LoVo (cell line): ENCODE data around the gene TLCD2.
"Not testable (repeated sequence)": the region's sequence is repeated elsewhere in the genome, so short reads cannot be mapped to it uniquely, and the experiment has no call there.

Experiments
- DNase-seq: peaks from one replicate; pipeline ENCODE4 v3.0.0-alpha.2; 2016; ENCODE audit warnings: low spot score

TLCD2 gene, protein sequence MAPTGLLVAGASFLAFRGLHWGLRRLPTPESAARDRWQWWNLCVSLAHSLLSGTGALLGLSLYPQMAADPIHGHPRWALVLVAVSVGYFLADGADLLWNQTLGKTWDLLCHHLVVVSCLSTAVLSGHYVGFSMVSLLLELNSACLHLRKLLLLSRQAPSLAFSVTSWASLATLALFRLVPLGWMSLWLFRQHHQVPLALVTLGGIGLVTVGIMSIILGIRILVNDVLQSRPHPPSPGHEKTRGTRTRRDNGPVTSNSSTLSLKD

DNA sequence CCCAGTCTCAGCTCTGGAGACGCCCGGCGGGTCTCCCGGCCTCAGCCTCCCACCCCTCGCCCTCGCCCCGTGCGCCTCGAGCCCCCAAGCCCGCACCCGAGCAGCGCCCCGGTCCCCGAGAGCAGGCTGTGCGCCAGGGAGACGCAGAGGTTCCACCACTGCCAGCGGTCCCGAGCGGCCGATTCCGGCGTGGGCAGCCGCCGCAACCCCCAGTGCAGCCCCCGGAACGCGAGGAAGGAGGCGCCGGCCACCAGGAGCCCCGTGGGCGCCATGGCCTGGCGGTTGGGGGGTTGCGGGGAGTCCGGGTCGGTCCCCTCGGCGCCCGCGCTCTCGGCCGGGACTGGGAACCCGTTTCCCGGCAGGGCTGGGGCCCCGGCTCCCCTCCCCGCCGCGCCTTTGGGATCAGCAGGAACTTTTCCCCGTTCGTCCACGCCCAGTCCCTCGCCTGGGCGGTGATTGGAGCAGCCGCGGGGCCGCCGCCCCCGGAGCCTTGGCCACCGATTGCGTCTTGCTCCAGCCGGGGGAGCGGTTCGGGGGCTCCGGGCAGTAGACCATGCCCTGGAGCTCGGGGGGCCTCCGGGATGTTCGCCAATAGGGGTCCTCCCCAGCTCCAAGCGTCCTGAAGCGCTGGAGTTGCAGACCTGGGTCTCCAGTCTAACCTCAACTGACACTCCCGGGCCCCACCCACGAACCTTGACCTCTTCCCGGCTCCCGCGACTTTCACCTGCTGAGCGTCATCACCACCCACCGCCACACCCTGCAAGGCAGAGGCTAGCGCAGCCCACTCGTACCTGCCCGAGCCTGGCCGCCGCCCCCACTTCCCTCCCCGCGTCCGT, at the start of gene TLCD2:
TLCD2 (minus strand) TSS at position 407 of the 836 bp plus-strand sequence; CDS start at position 272, 135 bp downstream.
- DNase-seq = peak; percentile 84

DNA sequence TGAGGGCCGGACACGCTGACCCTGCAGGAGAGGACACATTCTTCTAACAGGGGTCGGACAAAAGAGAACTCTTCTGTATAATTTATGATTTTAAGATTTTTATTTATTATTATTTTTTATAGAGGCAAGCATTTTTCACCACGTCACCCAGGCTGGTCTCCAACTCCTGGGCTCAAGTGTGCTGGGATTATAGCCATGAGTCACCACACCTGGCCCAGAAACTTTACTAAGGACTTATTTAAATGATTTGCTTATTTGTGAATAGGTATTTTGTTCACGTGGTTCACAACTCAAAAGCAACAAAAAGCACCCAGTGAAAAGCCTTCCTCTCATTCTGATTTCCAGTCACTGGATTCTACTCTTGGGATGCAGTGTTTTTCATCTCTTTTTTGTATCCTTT, 49.4 kb upstream of the TLCD2 start:
- no peak for DNase-seq

DNA sequence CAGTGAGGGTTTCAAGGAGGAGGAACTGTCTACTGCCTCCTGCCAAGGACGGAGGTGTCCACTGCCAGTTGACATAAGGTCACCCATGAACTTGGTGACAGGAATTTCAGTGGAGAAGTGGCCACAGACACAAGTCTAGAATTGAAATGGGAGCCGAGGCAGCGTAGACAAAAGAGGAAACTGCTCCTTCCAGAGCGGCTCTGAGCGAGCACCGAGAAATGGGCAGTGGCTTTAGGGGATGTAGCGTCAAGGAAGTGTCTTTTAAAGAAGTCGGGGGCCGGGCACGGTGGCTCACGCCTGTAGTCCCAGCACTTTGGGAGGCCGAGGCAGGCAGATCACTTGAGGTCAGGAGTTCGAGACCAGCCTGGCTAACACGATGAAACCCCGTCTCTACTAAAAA, 48.6 kb upstream of the TLCD2 start:
- no peak for DNase-seq

DNA sequence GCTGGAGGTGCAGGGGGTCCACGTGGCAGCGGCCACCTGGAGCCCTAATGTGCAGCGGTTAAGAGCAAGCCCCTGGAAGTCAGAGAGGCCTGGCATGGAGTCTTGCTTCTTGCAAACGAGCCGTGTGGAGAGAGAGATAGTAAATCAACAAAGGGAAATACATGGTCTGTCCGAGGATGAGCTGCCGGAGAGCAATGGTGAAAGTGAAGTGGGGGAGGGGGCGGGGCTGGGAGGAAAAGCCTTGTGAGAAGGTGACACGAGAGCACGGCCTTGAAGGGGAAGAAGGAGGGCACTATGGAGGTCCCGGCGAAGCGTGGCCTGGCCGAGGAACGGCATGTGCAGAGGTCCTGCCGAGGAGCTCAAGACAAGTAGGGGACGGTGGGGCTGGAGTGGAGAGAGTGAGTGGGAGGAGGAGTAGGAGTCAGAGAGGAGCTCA, 45.7 kb upstream of the TLCD2 start:
- no peak for DNase-seq

DNA sequence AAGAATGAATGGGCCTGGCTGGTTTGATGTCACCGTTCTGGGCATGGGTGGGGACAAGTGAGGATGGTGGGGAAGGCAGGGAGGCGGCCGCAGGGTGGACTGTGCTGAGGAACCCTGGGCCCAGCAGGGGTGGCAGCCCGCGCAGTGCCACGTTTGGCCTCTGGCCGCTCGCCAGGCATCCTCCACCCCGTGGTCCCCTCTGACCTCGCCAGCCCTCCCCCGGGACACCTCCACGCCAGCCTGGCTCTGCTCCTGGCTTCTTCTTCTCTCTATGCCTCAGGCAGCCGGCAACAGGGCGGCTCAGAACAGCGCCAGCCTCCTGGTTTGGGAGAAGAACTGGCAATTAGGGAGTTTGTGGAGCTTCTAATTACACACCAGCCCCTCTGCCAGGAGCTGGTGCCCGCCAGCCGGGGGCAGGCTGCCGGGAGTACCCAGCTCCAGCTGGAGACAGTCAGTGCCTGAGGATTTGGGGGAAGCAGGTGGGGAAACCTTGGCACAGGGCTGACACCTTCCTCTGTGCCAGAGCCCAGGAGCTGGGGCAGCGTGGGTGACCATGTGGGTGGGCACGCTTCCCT, 45.2 kb upstream of the TLCD2 start:
- DNase-seq = no peak

DNA sequence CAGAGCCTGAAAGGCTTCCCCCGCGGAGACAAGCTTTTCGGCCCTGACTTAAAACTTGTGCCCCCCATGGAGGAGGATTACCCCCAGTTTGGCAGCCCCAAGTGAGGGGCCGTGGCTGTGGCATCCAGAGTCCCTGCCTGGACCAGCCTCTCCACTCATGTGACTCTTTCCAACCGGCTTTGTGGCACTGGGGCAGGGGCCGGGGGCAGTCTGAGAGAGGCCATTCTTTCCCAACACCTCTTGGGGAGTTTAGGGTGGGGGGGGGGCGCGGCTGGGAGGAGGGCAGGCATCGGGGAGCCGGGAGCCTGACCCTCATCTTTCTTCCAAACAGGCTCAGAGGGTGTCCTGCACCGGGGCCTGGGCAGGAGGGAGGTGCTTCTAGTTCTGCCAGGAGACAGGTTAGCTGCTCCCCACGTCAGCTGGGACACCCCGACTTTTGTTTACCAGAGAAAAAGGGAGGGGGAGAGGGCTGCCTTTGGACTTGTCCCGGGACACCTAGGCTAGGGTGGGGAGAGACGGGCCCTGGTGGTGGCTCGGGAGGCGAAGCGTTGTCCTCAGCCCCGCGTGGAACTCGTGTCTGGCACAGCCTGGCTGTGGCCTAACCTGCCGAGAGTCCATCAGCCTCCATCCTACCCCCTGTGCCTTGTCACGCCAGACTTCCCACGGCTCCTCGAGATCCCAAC, 44.4 kb upstream of the TLCD2 start:
- DNase-seq = no peak

DNA sequence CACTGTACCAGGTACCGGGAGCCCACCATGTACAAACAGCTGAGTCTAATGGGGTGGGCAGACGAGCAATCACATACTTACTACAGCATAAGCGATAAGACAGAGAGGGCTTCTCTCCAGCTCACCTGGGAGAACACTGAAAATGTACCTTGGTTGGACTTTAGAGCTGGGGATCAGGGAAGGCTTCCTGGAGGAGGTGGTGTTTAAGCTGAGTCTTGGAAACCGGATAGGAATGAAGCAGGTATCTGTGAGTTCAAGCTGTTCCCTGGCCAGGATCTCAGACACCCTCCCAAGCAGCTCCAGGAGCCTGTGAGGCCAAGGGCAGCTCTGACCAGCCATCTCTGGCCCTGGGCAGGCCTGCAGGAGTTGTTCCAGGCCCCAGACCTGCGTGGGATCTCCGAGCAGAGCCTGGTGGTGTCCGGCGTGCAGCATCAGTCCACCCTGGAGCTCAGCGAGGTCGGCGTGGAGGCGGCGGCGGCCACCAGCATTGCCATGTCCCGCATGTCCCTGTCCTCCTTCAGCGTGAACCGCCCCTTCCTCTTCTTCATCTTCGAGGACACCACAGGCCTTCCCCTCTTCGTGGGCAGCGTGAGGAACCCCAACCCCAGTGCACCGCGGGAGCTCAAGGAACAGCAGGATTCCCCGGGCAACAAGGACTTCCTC, 43.7 kb upstream of the TLCD2 start:
- no peak for DNase-seq

DNA sequence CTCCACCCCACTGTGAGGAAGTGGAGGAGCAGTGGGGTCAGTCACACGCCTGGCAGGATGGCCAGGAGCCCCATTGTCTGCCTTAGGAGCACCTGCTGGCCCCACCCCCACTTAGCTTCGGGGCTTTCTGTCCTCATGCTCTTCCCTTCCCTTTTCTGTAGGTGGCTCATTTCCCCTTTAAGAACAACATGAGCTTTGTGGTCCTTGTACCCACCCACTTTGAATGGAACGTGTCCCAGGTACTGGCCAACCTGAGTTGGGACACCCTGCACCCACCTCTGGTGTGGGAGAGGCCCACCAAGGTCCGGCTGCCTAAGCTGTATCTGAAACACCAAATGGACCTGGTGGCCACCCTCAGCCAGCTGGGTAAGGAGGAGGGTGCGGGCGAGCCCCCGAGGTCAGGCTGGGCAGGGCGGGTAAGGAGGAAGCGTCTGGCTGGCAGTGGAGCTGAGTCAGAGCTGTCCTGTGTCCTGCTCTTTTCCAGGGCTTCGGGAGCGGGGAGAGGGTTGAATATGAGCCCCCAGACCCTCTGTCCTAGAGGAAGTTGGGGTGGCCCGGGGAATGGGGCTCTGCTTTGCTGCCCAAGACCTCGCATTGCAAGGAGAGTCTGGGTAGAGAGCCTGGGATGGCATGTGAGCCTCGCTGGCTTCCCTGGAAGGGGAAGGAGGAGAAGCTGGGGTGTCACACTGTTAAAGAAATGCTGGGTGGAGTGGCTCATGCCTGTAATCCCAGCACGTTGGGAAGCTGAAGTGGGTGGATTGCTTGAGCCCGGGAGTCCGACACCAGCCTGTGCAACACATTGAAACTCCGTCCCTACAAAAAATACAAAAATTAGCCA, 42.5 kb upstream of the TLCD2 start:
- DNase-seq = peak; percentile 5

DNA sequence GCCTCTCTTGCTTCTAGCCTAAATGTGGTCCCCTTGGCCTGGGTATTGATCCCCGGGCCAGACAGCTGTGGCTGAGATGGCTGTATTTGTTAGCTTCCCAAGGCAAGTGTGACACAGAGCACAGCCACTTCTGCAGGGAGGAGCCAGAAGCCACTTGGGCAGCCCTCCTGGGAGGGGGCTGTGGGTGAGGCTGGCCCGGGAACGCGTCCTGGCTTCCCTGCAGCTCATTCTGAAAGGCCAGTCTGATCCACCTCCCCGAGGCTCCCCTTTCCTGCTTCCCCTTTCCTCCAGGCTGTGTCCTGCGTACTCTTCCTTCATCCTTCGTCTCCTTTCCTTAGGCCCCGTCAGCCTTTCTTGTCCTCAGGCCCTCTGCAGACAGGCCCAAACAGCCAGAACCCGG, 40.5 kb upstream of the TLCD2 start:
- no peak for DNase-seq

DNA sequence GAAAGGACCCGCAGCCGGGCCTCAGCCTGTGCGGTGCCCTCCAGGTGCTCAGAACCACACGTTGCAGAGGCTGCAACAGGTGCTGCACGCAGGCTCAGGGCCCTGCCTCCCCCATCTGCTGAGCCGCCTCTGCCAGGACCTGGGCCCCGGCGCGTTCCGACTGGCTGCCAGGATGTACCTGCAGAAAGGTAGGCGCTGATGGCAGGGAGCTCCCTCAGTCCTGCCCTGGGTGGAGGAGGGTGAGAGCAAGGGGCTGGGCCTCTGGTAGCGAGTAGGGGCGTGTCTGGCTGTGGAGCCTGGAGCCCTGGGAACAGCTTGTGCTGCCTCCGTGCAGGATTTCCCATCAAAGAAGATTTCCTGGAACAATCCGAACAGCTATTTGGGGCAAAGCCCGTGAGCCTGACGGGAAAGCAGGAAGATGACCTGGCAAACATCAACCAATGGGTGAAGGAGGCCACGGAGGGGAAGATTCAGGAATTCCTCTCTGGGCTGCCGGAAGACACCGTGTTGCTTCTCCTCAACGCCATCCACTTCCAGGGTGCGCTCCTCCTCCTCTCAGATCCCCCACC, 36.9 kb upstream of the TLCD2 start:
- DNase-seq = no peak

DNA sequence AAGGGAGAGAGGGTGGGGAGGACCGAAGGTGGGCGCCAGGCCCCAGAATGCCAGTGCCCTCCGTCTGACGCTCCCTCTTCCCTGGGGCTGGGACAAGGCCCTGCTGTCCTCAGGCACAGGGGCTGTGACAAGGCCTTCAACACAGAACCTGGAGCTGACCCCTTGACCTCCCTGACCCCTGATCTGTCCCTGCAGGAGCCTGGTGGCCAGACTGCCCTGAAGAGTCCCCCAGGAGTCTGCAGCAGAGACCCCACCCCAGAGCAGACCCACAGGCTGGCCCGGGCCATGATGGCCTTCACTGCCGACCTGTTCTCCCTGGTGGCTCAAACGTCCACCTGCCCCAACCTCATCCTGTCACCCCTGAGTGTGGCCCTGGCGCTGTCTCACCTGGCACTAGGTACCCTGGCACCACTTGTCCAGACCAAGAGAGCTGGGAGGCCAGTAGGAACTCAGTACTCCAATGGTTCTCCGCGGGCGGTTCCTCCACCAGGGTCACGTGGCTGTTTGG, 35.4 kb upstream of the TLCD2 start:
- no peak for DNase-seq

DNA sequence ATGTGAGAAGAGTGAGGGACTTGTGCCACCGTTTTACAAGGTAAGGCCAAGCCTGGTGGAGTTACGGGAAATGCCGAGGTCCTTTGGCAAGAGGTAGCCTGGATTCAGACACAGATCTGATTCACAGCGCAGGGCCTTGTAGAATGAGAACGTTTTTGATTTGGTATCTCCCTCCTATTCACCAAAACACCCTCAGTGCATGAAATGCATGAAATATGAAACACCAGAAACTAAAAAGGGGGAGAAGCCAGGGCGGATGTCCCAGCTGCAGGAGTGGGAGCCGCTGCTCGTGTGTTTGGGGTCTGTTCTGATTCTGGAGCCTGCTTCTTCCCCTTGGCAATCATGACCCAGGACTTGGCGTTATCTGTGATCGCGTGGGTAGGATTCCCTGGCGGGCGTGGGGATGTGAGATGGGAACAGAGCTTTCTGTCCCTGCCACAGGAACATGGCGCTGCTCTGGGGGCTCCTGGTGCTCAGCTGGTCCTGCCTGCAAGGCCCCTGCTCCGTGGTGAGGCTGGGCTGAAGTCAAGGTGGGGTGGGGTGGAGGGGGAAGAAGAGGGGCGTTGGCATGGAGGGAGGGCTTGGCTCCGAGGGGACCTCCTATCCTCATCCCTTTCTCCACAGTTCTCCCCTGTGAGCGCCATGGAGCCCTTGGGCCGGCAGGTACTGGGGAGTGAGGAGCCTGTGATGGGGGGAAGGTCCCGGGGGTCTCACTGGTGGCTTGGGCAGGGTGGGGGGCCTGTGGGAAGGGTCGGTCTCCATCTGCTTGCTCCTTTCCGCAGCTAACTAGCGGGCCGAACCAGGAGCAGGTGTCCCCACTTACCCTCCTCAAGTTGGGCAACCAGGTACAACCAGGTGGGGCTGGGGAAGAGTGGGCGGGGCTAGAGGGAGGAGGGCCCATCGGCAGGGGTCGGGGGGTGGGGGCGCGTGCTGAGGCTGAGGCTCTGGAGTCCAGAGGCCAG, 34.7 kb upstream of the TLCD2 start:
- DNase-seq = no peak

DNA sequence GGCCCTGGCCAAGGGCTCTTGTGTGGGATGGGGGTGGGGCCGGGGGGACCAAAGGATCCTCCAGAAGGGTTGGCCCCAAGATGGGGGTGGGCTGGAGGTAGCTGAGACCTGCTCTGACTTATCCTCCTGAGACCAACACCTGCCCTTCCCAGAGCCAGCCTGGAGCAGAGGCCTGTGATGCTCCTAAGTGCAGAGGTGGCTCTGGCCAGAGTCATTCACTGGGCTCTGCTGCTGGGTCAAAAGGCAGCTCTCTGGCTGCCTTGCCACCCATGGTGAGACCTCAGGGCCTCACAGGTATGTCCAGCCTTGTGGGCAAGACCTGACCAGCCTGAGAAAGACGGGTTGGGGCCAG, 32.9 kb upstream of the TLCD2 start:
- DNase-seq = no peak

DNA sequence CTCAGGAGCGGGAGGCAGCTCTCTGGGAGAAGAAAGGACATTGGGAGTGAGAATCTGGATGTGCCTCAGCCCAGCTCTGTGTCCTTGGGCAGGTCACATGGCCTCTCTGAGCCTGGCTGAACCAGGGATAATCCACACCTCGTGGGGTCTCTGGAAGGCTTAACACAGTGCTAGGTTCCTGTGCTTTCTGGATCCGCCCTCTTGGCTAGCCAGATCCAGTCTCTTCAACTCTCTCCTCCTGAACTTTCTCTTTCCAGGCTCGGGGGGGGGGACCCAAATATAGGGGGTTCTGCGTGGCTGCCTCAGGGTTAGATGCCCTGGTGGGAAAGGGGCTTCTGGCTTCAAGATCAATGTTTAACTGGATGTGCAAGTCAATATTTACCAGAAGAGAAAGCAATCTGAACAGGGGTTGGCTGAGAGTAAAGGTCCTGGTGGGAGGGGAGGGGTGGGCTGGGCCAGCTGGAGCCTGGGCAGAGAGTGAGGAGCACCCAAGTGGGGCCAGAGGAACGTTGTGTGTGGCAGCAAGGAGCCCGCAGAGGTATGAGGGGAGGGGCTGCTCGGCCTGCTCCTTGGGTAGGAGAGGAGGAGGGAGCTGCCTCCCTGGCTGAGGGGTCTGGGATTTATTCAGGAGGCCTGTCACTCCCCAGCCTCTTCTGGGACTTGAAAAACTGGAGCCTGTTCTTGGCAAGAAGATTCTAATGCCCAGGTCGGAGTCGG, 32.4 kb upstream of the TLCD2 start, which contains the start of gene SERPINF2:
SERPINF2 (plus strand) TSS at position 501 of the 717 bp plus-strand sequence. CDS start 2,125 bp downstream, outside the sequence.
- no peak for DNase-seq

DNA sequence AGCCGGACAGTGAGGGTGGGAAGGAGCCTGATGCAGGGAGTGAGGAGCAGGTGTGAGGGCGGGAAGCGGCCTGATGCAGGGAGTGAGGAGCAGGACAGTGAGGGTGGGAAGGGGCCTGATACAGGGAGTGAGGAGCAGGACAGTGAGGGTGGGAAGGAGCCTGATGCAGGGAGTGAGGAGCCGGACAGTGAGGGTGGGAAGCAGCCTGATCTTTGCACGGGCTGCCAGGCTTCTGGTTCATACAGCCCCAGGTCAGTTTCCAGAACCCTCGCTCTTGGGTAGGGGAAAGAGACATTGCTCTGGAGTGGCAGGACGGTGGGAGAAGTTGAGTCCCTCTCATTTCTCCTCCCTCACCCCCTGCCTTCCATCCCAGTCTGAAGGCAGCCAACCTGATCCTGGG, 31.7 kb upstream of the TLCD2 start:
- DNase-seq = not testable (repeated sequence)

DNA sequence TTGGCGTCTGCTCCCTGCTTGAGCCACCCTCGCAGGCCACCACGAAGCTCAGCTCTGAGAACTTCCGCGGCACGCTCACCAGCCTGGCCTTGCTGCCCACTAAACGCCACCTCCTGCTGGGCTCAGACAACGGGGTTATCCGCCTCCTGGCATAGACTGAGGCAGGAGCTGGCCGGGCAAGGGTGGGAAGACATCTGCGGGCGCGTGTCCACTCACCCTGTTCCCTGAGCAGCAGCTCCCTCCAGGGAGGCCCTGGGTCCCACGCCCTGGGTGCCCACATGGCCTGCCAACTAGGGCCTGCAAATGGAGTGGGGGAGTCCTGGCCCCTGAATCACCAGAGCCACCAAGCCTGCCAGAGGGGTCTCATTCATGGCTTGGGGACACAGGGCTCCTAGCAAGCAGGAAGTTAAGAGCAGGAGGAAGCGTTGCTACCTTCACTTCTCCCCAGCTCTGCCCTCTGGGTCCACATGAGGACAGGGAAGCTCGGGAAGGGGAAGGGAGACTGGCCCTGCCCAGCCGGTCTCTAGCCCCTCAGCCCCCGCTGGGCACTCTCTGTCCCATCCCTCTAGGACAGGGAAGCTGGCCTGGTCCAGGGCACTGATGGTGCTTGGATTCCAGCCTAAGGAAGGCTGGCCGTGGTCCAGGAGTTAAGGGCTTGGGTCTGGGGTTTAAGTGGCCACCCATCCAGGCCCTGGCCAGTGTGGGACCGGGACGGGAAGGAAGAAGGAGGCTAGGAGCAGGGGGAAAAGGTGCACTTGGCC, 27.5 kb upstream of the TLCD2 start:
- DNase-seq = no peak

DNA sequence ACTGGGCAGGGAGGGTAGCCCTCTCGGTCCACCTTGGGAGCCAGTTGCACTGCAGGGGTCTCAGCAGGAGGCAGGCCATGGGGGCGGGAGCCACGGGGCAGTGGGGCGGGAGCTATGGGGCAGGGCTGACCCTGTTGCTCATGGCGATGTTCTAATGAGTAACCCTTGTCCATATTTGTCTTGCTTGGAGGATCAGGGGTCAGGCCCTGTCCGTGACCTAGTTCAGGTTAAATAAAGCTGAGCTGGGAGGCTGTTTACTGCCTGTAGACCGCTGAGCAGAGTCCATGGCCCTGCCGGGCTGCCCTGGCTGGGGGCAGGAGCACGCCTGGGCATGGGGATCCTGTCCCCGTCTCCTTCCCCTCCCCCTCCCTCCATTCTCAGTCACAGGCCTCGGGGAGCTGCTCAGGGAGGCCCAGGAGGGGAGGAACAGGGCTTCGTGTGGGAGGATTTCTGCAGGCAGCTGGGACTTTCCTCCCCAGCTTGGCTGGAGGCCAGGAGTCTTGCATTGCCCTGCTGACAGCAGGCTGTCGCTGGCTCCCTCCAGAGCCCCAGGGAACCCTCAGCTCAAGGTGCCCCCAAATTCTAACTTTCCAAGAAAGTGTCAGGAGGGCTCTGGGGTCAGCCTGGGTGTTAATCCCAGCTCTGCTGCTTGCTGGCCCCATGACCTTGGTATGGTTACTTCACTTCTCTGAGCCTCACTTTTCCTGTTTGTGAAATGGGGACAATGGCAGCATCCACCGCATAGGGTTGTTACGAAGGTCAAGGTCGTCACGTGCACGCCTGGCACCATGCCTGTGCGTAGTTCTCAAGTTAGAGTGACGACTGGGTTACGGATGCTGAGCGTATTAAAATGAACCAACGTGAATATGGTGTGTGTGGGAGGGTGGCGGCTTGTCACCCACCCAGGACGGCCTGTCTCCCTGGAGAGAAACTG, 26.4 kb upstream of the TLCD2 start:
- DNase-seq = no peak
